ENCODE measurements around the gene TBC1D22A. TPM values are rescaled to one million over a fixed set of nuclear protein-coding genes. Genes with fewer than 3 reads are reported as not detected.

Gene TBC1D22A
- polyA plus RNA-seq, 1 of the 3 experiments (the other 2 are of a cell fraction), result 16.5 TPM

- TF ChIP-seq TAF1 (IDR thresholded peaks at IDR 0.05; ENCODE audit: borderline replicate concordance, low read depth, low read length) (no peak), IRF3 (IDR thresholded peaks at IDR 0.05; ENCODE audit: low read depth, low read length) (no peak), NFIC (IDR thresholded peaks at IDR 0.05; ENCODE audit: borderline replicate concordance) (no peak), TEAD4 (IDR thresholded peaks at IDR 0.05; ENCODE audit: borderline replicate concordance, insufficient read depth) (no peak)
These were observed 432.2 kb downstream of the TBC1D22A start (continued) for GRCh38 chr22:47194476-47195155.

DNA sequence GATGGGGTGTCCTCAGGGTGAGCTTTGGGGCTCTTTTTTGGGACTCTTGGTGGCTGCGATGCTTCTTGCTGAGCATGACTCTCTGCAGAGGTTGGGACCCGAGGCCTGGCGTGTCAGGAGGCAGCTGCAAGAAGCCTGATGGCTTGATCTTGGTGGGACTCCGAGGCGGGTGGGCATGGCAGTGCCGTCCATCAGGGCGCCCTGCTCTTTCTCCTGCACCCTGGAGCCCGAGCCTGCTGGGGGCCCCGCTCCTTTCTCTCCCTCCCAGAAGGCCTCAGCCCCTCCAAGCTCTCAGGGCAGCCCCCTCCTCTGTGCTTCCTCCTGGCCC, 432.7 kb downstream of the TBC1D22A start:
- CTCF ChIA-PET, result interaction anchor here (1.3 kb wide), 1 partner anchor 391 kb away, joined by 4 read pairs; no protein-coding TSS in a partner anchor
- Histone ChIP-seq H3K4me1 (ENCODE audit: control insufficient read depth in 1 of 2, insufficient read depth in 2 of 2, low read depth in 1 of 2, low read length in 1 of 2) (no peaks in the 10 kb centered on the region; a peak in 1 of 4 replicates), H3K27ac (ENCODE audit: low read depth in 2 of 2, low read length in 1 of 2) (no peak overlapping the region), H3K4me3 (ENCODE audit: low read depth in 2 of 2, low read length in 1 of 2) (no peak overlapping the region), H4K20me1 (ENCODE audit: insufficient read depth) (no peaks in the 10 kb centered on the region), H3K9me3 (no peaks in the 10 kb centered on the region), H3K79me2 (ENCODE audit: insufficient read depth) (no peaks in the 10 kb centered on the region), H3K27me3 (ENCODE audit: insufficient read depth) (no peaks in the 10 kb centered on the region), H3K9ac (no peak overlapping the region), H3F3A (replicated peaks; ENCODE audit: insufficient read depth) (no peaks in the 10 kb centered on the region), H2AFZ (ENCODE audit: low read depth) (no peak overlapping the region), H3K9me2 (no peaks in the 10 kb centered on the region), H3K4me2 (no peak overlapping the region), H3K36me3 (replicated peaks in 1 of 2; ENCODE audit: control insufficient read depth in 1 of 2, insufficient read depth in 2 of 2, low read length in 1 of 2) (no peaks in the 10 kb centered on the region)
- no peak for TF ChIP-seq SMC3 (IDR thresholded peaks at IDR 0.05; ENCODE audit: low read depth, low read length)
- peak; percentile 12 for DNase-seq
- POLR2A ChIA-PET, result interaction anchor here (0.7 kb wide), 1 partner anchor 170 kb away, joined by 3 read pairs; no protein-coding TSS in a partner anchor
- WGBS (ENCODE audit: low lambda C conversion rate), result 51% methylated on average over 4 of the region's 9 CpGs

- Histone ChIP-seq H3K4me1 (ENCODE audit: control insufficient read depth in 1 of 2, insufficient read depth in 2 of 2, low read depth in 1 of 2, low read length in 1 of 2) (no peaks in the 10 kb centered on the region; a peak in 1 of 4 replicates), H3K27ac (ENCODE audit: low read depth in 2 of 2, low read length in 1 of 2) (no peak overlapping the region), H3K9ac (no peak overlapping the region), H3K79me2 (ENCODE audit: insufficient read depth) (no peaks in the 10 kb centered on the region), H4K20me1 (ENCODE audit: insufficient read depth) (no peaks in the 10 kb centered on the region), H3K27me3 (ENCODE audit: insufficient read depth) (no peaks in the 10 kb centered on the region), H2AFZ (ENCODE audit: low read depth) (no peak overlapping the region), H3K4me3 (ENCODE audit: low read depth in 2 of 2, low read length in 1 of 2) (no peak overlapping the region), H3K36me3 (replicated peaks in 1 of 2; ENCODE audit: control insufficient read depth in 1 of 2, insufficient read depth in 2 of 2, low read length in 1 of 2) (no peaks in the 10 kb centered on the region), H3K9me2 (no peaks in the 10 kb centered on the region), H3F3A (replicated peaks; ENCODE audit: insufficient read depth) (no peaks in the 10 kb centered on the region), H3K9me3 (no peaks in the 10 kb centered on the region), H3K4me2 (no peak overlapping the region)
- peak; percentile 34 for DNase-seq
- ChIA-PET CTCF (interaction anchor here (1.3 kb wide), 1 partner anchor 392 kb away, joined by 4 read pairs; no protein-coding TSS in a partner anchor), POLR2A (no interaction called here)
- 57% methylated on average over 9 of the region's 15 CpGs for WGBS (ENCODE audit: low lambda C conversion rate)
- no peak for TF ChIP-seq EZH2phosphoT487 (IDR thresholded peaks at IDR 0.05; ENCODE audit: borderline replicate concordance, low read depth)
- TF ChIP-seq, protein P1, sequence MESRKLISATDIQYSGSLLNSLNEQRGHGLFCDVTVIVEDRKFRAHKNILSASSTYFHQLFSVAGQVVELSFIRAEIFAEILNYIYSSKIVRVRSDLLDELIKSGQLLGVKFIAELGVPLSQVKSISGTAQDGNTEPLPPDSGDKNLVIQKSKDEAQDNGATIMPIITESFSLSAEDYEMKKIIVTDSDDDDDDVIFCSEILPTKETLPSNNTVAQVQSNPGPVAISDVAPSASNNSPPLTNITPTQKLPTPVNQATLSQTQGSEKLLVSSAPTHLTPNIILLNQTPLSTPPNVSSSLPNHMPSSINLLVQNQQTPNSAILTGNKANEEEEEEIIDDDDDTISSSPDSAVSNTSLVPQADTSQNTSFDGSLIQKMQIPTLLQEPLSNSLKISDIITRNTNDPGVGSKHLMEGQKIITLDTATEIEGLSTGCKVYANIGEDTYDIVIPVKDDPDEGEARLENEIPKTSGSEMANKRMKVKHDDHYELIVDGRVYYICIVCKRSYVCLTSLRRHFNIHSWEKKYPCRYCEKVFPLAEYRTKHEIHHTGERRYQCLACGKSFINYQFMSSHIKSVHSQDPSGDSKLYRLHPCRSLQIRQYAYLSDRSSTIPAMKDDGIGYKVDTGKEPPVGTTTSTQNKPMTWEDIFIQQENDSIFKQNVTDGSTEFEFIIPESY (IDR thresholded peaks at IDR 0.05; ENCODE audit: borderline replicate concordance, low read depth), result no peak
- TF ChIP-seq CHD2 (IDR thresholded peaks at IDR 0.05; ENCODE audit: low read length, partially characterized antibody), result no peak
- TF ChIP-seq RXRA (IDR thresholded peaks at IDR 0.05; ENCODE audit: borderline replicate concordance, low read depth), result no peak
- no peak for TF ChIP-seq SIN3A (IDR thresholded peaks at IDR 0.05; ENCODE audit: borderline replicate concordance, low read depth, low read length)
- TF ChIP-seq, protein P2, sequence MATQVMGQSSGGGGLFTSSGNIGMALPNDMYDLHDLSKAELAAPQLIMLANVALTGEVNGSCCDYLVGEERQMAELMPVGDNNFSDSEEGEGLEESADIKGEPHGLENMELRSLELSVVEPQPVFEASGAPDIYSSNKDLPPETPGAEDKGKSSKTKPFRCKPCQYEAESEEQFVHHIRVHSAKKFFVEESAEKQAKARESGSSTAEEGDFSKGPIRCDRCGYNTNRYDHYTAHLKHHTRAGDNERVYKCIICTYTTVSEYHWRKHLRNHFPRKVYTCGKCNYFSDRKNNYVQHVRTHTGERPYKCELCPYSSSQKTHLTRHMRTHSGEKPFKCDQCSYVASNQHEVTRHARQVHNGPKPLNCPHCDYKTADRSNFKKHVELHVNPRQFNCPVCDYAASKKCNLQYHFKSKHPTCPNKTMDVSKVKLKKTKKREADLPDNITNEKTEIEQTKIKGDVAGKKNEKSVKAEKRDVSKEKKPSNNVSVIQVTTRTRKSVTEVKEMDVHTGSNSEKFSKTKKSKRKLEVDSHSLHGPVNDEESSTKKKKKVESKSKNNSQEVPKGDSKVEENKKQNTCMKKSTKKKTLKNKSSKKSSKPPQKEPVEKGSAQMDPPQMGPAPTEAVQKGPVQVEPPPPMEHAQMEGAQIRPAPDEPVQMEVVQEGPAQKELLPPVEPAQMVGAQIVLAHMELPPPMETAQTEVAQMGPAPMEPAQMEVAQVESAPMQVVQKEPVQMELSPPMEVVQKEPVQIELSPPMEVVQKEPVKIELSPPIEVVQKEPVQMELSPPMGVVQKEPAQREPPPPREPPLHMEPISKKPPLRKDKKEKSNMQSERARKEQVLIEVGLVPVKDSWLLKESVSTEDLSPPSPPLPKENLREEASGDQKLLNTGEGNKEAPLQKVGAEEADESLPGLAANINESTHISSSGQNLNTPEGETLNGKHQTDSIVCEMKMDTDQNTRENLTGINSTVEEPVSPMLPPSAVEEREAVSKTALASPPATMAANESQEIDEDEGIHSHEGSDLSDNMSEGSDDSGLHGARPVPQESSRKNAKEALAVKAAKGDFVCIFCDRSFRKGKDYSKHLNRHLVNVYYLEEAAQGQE (IDR thresholded peaks at IDR 0.05; ENCODE audit: low read depth, low read length), result no peak
- no peak for TF ChIP-seq TAF1 (IDR thresholded peaks at IDR 0.05; ENCODE audit: borderline replicate concordance, low read depth, low read length)
- no peak for TF ChIP-seq EP300 (IDR thresholded peaks at IDR 0.05; ENCODE audit: borderline replicate concordance in 1 of 2, low read depth in 1 of 2, low read length in 1 of 2)
- TF ChIP-seq MEF2A (IDR thresholded peaks at IDR 0.05; ENCODE audit: borderline replicate concordance, low read depth), result no peak
- TF ChIP-seq YY1 (IDR thresholded peaks at IDR 0.05; ENCODE audit: low read depth), result no peak
- no peak for TF ChIP-seq RCOR1 (IDR thresholded peaks at IDR 0.05; ENCODE audit: low read length)
- no peak for TF ChIP-seq TCF12 (IDR thresholded peaks at IDR 0.05)
These were observed 433.2 kb downstream of the TBC1D22A start for GRCh38 chr22:47195484-47196165.
